ENCODE data around the gene BCAS3.

BCAS3 gene

GRCh38 chr17:60631119-60631518 is 46.5 kb upstream of the BCAS3 start:
- ATAC-seq (ENCODE audit: low read depth) (no peak), DNase-seq (ENCODE audit: low spot score) (no peak)
- no peaks in the 10 kb centered on the region for H3K9me3 ChIP-seq (ENCODE audit: severe bottlenecking)
- H3K27ac ChIP-seq (ENCODE audit: poor library complexity, severe bottlenecking) = no peak overlapping the region
- H3K4me1 ChIP-seq (ENCODE audit: insufficient read depth, poor library complexity, severe bottlenecking) = no peaks in the 10 kb centered on the region
- TF ChIP-seq, protein P1, sequence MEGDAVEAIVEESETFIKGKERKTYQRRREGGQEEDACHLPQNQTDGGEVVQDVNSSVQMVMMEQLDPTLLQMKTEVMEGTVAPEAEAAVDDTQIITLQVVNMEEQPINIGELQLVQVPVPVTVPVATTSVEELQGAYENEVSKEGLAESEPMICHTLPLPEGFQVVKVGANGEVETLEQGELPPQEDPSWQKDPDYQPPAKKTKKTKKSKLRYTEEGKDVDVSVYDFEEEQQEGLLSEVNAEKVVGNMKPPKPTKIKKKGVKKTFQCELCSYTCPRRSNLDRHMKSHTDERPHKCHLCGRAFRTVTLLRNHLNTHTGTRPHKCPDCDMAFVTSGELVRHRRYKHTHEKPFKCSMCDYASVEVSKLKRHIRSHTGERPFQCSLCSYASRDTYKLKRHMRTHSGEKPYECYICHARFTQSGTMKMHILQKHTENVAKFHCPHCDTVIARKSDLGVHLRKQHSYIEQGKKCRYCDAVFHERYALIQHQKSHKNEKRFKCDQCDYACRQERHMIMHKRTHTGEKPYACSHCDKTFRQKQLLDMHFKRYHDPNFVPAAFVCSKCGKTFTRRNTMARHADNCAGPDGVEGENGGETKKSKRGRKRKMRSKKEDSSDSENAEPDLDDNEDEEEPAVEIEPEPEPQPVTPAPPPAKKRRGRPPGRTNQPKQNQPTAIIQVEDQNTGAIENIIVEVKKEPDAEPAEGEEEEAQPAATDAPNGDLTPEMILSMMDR (IDR thresholded peaks at IDR 0.05; ENCODE audit: poor library complexity, severe bottlenecking) = no peak
- H3K4me3 ChIP-seq (ENCODE audit: severe bottlenecking) = no peak overlapping the region
- H3K27me3 ChIP-seq (ENCODE audit: insufficient read depth, poor library complexity, severe bottlenecking) = no peaks in the 10 kb centered on the region
- peaks cover 9% of the 10 kb centered on the region for H3K36me3 ChIP-seq (ENCODE audit: low read depth)

GRCh38 chr17:60637683-60638082 is 40.0 kb upstream of the BCAS3 start:
- ATAC-seq (ENCODE audit: low read depth) (no peak), DNase-seq (ENCODE audit: low spot score) (no peak)
- no peaks in the 10 kb centered on the region for H3K4me1 ChIP-seq (ENCODE audit: insufficient read depth, poor library complexity, severe bottlenecking)
- peaks cover 16% of the 10 kb centered on the region for H3K36me3 ChIP-seq (ENCODE audit: low read depth)
- no peak overlapping the region for H3K27ac ChIP-seq (ENCODE audit: poor library complexity, severe bottlenecking)
- TF ChIP-seq, protein P1 (IDR thresholded peaks at IDR 0.05; ENCODE audit: poor library complexity, severe bottlenecking) = no peak
- H3K9me3 ChIP-seq (ENCODE audit: severe bottlenecking) = no peaks in the 10 kb centered on the region
- no peak overlapping the region for H3K4me3 ChIP-seq (ENCODE audit: severe bottlenecking)
- H3K27me3 ChIP-seq (ENCODE audit: insufficient read depth, poor library complexity, severe bottlenecking) = no peaks in the 10 kb centered on the region

- no peak for ATAC-seq (ENCODE audit: low read depth)
- no peak for DNase-seq (ENCODE audit: low spot score)
- Histone ChIP-seq H3K27ac (ENCODE audit: poor library complexity, severe bottlenecking) (no peak overlapping the region), H3K27me3 (ENCODE audit: insufficient read depth, poor library complexity, severe bottlenecking) (no peaks in the 10 kb centered on the region), H3K4me1 (ENCODE audit: insufficient read depth, poor library complexity, severe bottlenecking) (no peaks in the 10 kb centered on the region), H3K36me3 (ENCODE audit: low read depth) (peaks cover 16% of the 10 kb centered on the region), H3K9me3 (ENCODE audit: severe bottlenecking) (no peaks in the 10 kb centered on the region), H3K4me3 (ENCODE audit: severe bottlenecking) (no peak overlapping the region)
- TF ChIP-seq, protein P1 (IDR thresholded peaks at IDR 0.05; ENCODE audit: poor library complexity, severe bottlenecking) = peak; percentile 62
Measured at GRCh38 chr17:60639019-60639330, 38.7 kb upstream of the BCAS3 start.

DNA sequence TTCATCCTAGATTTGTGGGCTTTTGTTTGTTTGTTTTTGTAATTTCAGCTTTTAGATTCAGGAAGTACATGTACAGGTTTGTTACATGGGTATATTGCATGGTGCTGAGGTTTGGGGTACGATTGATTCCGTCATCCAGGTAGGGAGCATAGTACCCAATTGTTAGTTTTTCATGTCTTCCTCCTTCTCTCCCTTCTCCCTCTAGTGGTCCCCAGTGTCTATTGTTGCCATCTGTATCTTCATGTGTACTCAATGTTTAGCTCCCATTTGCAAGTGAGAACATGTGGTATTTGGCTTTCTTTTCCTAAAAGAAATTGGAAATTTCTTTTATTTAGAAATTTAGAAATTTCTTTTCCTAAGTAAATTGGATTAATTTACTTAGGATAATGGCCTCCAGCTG is 37.1 kb upstream of the BCAS3 start:
- no peak for ATAC-seq (ENCODE audit: low read depth)
- no peak for DNase-seq (ENCODE audit: low spot score)
- Histone ChIP-seq H3K27ac (ENCODE audit: poor library complexity, severe bottlenecking) (no peak overlapping the region), H3K9me3 (ENCODE audit: severe bottlenecking) (peaks cover 2% of the 10 kb centered on the region), H3K36me3 (ENCODE audit: low read depth) (peaks cover 13% of the 10 kb centered on the region), H3K4me3 (ENCODE audit: severe bottlenecking) (no peak overlapping the region), H3K27me3 (ENCODE audit: insufficient read depth, poor library complexity, severe bottlenecking) (no peaks in the 10 kb centered on the region), H3K4me1 (ENCODE audit: insufficient read depth, poor library complexity, severe bottlenecking) (no peaks in the 10 kb centered on the region)
- TF ChIP-seq, protein P1 (IDR thresholded peaks at IDR 0.05; ENCODE audit: poor library complexity, severe bottlenecking) = peak; percentile 45

DNA sequence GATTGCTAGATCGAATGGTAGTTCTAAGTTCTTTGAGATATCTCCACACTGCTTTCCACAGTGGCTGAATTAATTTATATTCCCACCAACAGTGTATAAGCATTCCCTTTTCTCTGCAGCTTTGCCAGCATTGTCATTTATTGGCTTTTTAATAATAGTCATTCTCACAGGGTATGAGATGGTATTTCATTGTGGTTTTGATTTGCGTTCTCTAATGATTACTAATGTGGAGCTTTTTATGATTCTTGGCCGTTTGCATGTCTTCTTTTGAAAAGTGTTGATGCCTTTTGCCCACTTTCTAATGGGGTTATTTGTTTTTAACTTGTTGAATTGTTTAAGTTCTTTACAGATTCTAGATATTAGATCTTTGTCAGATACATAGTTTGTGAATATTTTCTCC is 36.5 kb upstream of the BCAS3 start:
- Histone ChIP-seq H3K27ac (ENCODE audit: poor library complexity, severe bottlenecking) (no peak overlapping the region), H3K27me3 (ENCODE audit: insufficient read depth, poor library complexity, severe bottlenecking) (no peaks in the 10 kb centered on the region), H3K4me3 (ENCODE audit: severe bottlenecking) (no peak overlapping the region), H3K9me3 (ENCODE audit: severe bottlenecking) (peaks cover 2% of the 10 kb centered on the region), H3K4me1 (ENCODE audit: insufficient read depth, poor library complexity, severe bottlenecking) (no peaks in the 10 kb centered on the region), H3K36me3 (ENCODE audit: low read depth) (peaks cover 11% of the 10 kb centered on the region)
- ATAC-seq (ENCODE audit: low read depth) (peak; percentile 10; the same call in 1 of the 3 replicates), DNase-seq (ENCODE audit: low spot score) (no peak)
- TF ChIP-seq, protein P1 (IDR thresholded peaks at IDR 0.05; ENCODE audit: poor library complexity, severe bottlenecking) = no peak

All from RWPE2 (cell line).